GM12865 (cell line): ENCODE measurements around the gene ZNF513.

Source experiments
- DNase-seq: peaks from one replicate; pipeline ENCODE4 v3.0.0; 2010; ENCODE audit warnings: low read depth
- H3K4me3 ChIP-seq: 2 replicates; pipeline ENCODE4 v1.5.1; 2011; ENCODE audit warnings: mild to moderate bottlenecking, low read depth, low read length, control low read depth
- TF ChIP-seq, protein P1 (sequence below): IDR thresholded peaks from 2 replicates; pipeline ENCODE4 v1.5.1; 2011; ENCODE audit warnings: low read length, control low read depth, low read depth, inconsistent platforms; ENCODE audit not compliant: insufficient read depth; ENCODE audit errors: missing control alignments

Gene ZNF513

DNA sequence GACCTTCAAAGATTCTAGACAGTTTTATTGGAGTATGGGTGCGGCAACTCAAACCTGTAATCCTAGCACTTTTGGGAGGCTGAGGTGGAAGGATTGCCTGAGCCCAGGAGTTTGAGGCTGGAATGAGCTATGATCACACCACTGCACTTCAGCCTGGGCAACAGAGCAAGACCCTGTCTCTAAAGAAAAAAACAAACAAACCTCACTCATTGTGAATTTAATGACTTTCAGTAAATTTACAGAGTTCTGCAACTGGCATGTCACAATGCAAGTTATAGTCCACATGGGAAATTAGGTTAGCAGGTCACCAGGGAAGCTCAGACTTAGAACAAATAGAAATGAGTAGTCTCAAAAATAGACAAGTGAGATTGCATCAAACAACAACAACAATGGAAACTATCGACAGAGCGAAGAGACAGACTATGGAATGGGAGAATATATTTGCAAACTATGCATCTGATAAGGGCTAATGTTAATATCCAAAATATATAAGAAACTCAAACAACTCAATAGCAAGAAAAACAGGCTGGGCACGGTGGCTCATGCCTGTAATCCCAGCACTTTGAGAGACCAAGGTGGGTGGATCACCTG is 41.2 kb upstream of the ZNF513 start:
- TF ChIP-seq, protein P1, sequence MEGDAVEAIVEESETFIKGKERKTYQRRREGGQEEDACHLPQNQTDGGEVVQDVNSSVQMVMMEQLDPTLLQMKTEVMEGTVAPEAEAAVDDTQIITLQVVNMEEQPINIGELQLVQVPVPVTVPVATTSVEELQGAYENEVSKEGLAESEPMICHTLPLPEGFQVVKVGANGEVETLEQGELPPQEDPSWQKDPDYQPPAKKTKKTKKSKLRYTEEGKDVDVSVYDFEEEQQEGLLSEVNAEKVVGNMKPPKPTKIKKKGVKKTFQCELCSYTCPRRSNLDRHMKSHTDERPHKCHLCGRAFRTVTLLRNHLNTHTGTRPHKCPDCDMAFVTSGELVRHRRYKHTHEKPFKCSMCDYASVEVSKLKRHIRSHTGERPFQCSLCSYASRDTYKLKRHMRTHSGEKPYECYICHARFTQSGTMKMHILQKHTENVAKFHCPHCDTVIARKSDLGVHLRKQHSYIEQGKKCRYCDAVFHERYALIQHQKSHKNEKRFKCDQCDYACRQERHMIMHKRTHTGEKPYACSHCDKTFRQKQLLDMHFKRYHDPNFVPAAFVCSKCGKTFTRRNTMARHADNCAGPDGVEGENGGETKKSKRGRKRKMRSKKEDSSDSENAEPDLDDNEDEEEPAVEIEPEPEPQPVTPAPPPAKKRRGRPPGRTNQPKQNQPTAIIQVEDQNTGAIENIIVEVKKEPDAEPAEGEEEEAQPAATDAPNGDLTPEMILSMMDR = no peak
- H3K4me3 ChIP-seq = no peak overlapping the region
- DNase-seq = no peak

DNA sequence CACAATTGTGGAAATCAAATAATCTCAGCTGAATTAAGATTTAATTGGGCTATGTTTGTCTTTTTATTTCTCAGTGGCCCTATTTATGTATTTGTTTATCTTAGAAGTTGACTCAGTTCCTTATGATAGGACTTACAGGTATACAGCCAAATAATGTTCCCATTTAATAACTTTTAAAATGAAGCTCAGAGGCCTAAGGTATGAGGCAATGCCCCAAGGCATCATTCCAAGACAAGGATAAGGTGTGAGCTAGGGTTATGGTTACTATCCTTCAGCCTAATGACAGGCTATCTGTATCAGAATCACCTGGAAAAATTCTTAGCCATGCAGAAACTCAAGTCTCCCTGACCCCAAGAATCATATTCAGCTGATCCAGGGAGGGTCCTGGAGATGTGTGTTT is 40.5 kb upstream of the ZNF513 start:
- TF ChIP-seq, protein P1 = no peak
- DNase-seq = no peak
- H3K4me3 ChIP-seq = no peak overlapping the region

DNA sequence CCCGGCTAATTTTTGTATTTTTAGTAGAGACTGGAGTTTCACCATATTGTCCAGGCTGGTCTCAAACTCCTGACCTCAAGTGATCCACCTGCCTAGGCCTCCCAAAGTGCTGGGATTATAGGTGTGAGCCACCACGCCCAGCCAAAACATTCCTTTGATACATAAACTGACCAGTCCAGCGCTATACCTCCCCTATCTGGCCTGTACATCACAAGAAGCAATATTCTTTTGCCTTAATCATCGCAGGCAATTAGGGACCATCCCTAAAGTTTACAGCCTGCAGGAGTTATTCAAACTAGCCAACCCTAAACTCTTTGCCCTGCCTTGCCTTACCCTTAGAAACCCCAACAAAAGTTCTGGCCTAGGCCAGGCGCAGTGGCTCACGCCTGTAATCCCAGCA is 35.6 kb upstream of the ZNF513 start:
- DNase-seq = no peak
- TF ChIP-seq, protein P1 = no peak
- H3K4me3 ChIP-seq = no peak overlapping the region

DNA sequence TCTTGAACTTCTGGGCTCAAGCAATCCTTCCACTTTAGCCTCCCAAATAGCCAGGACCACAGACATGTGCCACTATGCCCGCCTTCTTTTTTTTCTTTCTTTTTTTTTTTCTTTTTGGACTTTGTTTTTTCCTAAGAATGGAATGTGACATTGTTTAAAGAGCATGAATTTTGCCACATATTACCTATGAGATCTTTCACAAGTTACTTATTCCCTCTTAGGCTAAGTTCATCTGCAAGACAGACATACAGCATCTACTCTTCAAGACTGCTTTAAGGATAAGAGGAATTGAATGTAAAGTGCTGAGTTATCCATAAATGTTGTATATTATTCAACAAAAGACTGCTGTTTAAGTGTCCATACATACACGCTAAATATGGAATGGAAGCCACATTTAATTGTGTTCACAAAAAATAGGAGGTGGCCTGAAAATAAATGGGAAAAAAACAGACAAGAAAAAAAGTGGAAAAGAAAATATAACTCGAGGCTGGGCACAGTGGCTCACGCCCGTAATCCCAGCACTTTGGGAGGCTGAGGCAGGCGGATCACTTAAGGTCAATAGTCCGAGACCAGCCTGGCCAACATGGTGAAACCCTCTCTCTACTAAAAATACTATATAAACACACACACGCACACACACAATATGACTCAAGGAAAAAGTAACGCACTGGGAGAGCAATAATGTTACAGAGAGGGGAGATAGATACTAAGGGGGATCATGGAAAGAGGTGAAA is 32.1 kb upstream of the ZNF513 start:
- no peak for DNase-seq
- TF ChIP-seq, protein P1 = no peak
- H3K4me3 ChIP-seq = no peak overlapping the region

DNA sequence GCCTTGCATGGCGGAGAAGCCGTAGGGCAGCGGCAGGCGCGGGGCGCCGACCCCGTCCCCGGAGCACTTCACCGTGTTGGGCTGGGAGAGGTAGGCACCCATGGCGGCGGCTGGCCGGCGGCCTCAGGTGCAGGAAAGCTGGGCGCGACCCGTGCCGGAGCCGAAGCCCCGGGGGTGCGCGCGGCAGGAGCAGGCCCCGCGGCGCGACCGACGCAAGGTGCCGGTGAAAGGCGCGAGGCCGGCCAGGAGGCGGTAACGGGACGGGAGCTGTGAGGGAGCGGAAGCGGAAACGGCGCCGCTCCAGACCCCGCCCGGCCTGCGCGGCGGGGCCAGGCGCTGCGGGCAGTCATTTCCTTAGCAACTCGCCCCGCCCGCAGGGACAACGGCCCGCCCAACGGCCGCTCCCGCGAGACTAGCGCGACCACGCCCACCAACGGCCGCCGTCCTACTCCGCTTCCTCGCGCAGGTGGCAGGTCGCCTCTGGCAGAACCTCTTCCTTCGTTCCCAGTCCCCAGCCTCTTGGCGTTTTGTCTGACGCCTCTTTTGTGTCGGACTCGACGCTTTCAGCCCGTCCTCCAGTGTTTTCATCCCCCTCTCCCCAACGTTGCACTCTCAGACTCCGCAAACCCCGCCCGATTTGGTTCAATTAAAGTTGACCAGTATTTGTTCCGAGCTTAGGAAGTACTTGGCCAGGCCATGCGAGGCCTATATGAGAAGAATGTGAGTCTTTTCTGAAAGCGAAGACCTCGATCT is 29.0 kb upstream of the ZNF513 start, which contains the start of gene PPM1G:
TSS of gene PPM1G (minus strand) at position 271 of the 753 bp plus-strand sequence. CDS start at position 102, 169 bp downstream.
- peak within 1 kb of the TSS; percentile 90 for H3K4me3 ChIP-seq
- peak; percentile 97 for DNase-seq
- TF ChIP-seq, protein P1 = no peak

DNA sequence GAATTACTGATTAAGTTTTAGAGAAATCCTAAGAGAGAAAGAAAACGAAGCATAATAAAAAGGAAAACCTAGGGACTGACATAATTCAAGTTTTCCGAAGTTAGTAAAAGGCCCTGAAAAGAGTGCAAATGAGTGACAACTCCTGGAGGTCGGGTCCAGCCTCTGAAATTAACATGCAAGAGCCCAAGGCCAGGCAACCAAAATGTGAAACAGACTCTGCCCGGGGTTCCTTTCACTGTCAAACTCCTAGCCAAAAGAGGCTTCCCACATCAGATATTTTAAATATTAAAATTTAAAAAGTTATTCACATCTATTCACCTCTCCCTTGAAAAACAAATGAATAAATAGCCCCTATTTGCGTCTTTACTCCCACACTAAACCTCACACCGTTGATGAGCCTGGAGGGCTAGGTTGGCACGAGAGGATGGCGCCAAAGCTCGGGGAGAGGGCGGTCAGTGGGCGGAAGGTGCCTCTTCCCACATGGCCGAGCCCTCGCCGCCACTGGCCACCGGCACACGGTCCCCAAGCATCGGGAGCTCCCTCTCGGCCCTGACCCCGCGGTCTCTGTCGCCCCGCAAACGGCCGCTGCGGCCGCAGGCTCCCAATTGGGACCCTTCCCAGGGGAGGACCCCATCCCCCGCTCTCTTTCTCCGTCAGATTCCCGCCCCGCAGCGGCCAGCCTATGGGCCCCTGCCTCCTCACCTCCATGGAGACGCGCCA is 28.2 kb upstream of the ZNF513 start:
- TF ChIP-seq, protein P1 = no peak

More for the DNA sequence above, 28.2 kb upstream of the ZNF513 start:
- H3K4me3 ChIP-seq = peak overlapping the region; percentile 90
- peak; percentile 39 for DNase-seq
